HL-60 (cell line): ENCODE data around the gene NDUFB5.

Experiments
- DNase-seq, 2 experiments: peaks; one replicate each; pipeline ENCODE4 v3.0.0-alpha.2; 2010 to 2020; ENCODE audit warnings: low read depth in 1 of 2, low spot score in 1 of 2
- H3K27ac ChIP-seq: fragments of 250-450 bp; sonication (Bioruptor Pico); replicated peaks from 2 replicates; pipeline ENCODE4 v1.5.1; 2020; ENCODE audit warnings: mild to moderate bottlenecking, moderate library complexity
- H3K27me3 ChIP-seq: fragments of 250-450 bp; sonication (Bioruptor Pico); 2 replicates; pipeline ENCODE4 v1.5.1; 2021; ENCODE audit warnings: mild to moderate bottlenecking, moderate library complexity; ENCODE audit not compliant: insufficient read depth, poor library complexity, severe bottlenecking
- H3K4me3 ChIP-seq: replicated peaks from 2 replicates; pipeline ENCODE4 v1.5.1; 2011; ENCODE audit warnings: mild to moderate bottlenecking, control low read depth, low read length; ENCODE audit not compliant: insufficient read depth
- GABPA ChIP-seq: IDR thresholded peaks from 2 replicates; pipeline ENCODE4 v1.6.1; 2012; ENCODE audit warnings: low read depth
- POLR2AphosphoS5 ChIP-seq: IDR thresholded peaks from 2 replicates; pipeline ENCODE4 v1.6.1; 2012; ENCODE audit warnings: low read depth
- REST ChIP-seq: IDR thresholded peaks from 2 replicates; pipeline ENCODE4 v1.6.1; 2012; ENCODE audit warnings: low read depth; ENCODE audit not compliant: insufficient replicate concordance
- SPI1 ChIP-seq: IDR thresholded peaks from 2 replicates; pipeline ENCODE4 v1.6.1; 2012; ENCODE audit warnings: low read depth, mild to moderate bottlenecking, borderline replicate concordance
- TF ChIP-seq, protein P1 (sequence below): IDR thresholded peaks from one replicate; pipeline ENCODE4 v1.5.1; 2011; ENCODE audit warnings: low read length, control low read depth, inconsistent platforms; ENCODE audit not compliant: insufficient read depth

NDUFB5 gene

DNA sequence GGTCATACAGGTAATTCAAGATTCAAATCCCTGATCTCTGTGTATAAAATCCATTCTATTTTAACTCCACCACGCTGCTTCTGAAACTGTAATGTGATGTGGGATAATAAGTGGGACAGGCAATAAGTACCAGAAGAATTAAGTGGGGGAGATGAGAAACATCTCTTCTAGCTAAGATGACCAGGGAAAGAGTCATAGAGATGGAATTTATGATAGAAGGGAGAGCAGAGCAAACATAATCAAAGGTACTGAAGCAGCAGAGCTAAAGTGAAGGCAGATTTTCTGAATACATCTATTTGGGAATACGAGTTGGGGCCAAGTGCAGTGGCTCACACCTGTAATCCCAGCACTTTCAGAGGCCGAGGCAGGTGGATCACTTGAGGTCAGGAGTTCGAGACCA, 5.1 kb upstream of the NDUFB5 start:
- DNase-seq = no peak
- no peaks in the 10 kb centered on the region for H3K27me3 ChIP-seq
- H3K4me3 ChIP-seq = no peak overlapping the region
- TF ChIP-seq, protein P1, sequence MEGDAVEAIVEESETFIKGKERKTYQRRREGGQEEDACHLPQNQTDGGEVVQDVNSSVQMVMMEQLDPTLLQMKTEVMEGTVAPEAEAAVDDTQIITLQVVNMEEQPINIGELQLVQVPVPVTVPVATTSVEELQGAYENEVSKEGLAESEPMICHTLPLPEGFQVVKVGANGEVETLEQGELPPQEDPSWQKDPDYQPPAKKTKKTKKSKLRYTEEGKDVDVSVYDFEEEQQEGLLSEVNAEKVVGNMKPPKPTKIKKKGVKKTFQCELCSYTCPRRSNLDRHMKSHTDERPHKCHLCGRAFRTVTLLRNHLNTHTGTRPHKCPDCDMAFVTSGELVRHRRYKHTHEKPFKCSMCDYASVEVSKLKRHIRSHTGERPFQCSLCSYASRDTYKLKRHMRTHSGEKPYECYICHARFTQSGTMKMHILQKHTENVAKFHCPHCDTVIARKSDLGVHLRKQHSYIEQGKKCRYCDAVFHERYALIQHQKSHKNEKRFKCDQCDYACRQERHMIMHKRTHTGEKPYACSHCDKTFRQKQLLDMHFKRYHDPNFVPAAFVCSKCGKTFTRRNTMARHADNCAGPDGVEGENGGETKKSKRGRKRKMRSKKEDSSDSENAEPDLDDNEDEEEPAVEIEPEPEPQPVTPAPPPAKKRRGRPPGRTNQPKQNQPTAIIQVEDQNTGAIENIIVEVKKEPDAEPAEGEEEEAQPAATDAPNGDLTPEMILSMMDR = no peak
- TF ChIP-seq GABPA (no peak), POLR2AphosphoS5 (no peak), REST (no peak), SPI1 (no peak)
- no peak overlapping the region for H3K27ac ChIP-seq

DNA sequence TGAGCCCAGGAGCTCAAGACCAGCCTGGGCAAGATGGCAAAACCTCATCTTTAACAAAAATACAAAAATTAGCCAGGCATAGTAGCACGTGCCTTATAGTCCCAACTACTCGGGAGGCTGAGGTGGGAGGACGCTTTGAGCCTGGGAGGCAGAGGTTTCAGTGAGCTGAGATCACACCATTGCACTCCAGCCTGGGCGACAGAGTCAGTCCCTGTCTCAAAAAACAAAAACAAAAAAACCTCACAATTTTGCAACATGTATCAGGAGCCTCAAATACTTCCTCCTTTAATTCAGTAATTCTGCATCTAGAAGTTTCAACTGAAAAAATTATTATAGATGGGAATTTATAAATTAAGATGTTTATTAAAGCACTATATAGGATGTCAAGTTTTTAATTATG, 1.3 kb upstream of the NDUFB5 start:
- H3K27ac ChIP-seq = peak overlapping the region; percentile 98
- DNase-seq = peak in 1 of 2 experiments; percentile 49
- no peak for TF ChIP-seq SPI1
- TF ChIP-seq GABPA = no peak
- TF ChIP-seq, protein P1 = no peak
- no peak for TF ChIP-seq REST
- TF ChIP-seq POLR2AphosphoS5 = no peak
- H3K27me3 ChIP-seq = no peaks in the 10 kb centered on the region
- H3K4me3 ChIP-seq = peak overlapping the region; percentile 84

- H3K4me3 ChIP-seq = peak overlapping the region; percentile 84
- no peaks in the 10 kb centered on the region for H3K27me3 ChIP-seq
- DNase-seq = no peak
- no peak for TF ChIP-seq GABPA
- TF ChIP-seq, protein P1 = no peak
- no peak for TF ChIP-seq SPI1
- TF ChIP-seq POLR2AphosphoS5 = no peak
- TF ChIP-seq REST = no peak
- peak overlapping the region; percentile 98 for H3K27ac ChIP-seq
These were observed 763 bp upstream of the NDUFB5 start for GRCh38 chr3:179603831-179604230.
